Tongue (tissue), 2 donors: ENCODE results near the gene EMX1. TPM values are rescaled to one million over a fixed set of nuclear protein-coding genes. Genes with fewer than 3 reads are reported as not detected.

Experiments
- DNase-seq: peaks from one replicate; pipeline ENCODE4 v3.0.0-alpha.2; 2015
- total RNA-seq: library from RNA; depleted of rRNA; stranded (reverse); fragments of >200 nt; gene quantifications from one replicate; pipeline ENCODE4 v1.2.3, GENCODE V29; 2014

Gene EMX1
- total RNA-seq = not detected

GRCh38 chr2:72917138-72917876 lies at the start of gene EMX1:
EMX1 (plus strand) TSS chr2:72917519; CDS start chr2:72917853, 334 bp downstream.
- no peak for DNase-seq

DNA sequence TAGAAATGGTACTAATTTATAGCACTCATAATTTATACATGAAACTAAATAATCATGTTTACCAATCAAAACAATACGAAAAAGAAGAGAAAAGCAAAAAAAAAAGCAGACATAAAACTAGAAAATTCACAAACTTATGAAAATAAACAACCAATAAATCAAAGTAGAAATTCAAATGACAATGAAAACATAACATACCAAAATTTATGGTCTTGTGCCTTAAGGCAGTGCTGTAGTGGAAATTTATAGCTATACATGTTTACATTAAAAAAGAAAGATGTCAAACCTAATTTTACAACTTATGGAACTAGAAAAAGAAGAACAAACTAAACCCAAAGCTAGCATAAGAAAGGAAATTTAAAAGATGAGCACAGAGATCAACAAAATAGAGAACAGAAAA lies 46.3 kb upstream of the EMX1 start:
- DNase-seq = no peak

DNA sequence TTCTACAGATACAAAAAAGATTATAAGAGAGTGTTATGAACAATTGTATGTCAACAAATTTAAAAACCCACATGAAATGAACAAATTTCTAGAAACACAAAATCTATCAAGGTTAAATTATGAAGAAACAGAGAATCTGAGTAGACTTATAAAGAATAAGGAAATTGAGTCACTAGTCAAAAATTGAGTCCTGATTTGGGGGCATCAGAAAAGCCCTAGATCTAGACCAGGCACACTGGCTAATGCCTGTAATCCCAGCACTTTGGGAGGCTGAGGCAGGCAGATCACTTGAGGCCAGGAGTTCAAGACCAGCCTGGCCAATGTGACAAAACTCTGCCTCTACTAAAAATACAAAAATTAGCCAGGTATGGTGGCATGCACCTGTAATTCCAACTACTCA lies 45.4 kb upstream of the EMX1 start:
- no peak for DNase-seq

- DNase-seq = peak; percentile 80
Measured at GRCh38 chr2:72883356-72883962, 33.9 kb upstream of the EMX1 start.

- DNase-seq = no peak
Measured at GRCh38 chr2:72886505-72887031, 30.8 kb upstream of the EMX1 start.

- DNase-seq = peak; percentile 63
Measured at GRCh38 chr2:72887032-72887739, 30.1 kb upstream of the EMX1 start, which contains the start of gene SPR. SPR (plus strand) TSS chr2:72887408; CDS start chr2:72887433, 25 bp downstream.

- peak; percentile 93 for DNase-seq
Measured at GRCh38 chr2:72887740-72888437, 29.4 kb upstream of the EMX1 start.

- no peak for DNase-seq
Measured at GRCh38 chr2:72888438-72889202, 28.7 kb upstream of the EMX1 start.

GRCh38 chr2:72889991-72890390 lies 27.3 kb upstream of the EMX1 start:
- DNase-seq = no peak

DNA sequence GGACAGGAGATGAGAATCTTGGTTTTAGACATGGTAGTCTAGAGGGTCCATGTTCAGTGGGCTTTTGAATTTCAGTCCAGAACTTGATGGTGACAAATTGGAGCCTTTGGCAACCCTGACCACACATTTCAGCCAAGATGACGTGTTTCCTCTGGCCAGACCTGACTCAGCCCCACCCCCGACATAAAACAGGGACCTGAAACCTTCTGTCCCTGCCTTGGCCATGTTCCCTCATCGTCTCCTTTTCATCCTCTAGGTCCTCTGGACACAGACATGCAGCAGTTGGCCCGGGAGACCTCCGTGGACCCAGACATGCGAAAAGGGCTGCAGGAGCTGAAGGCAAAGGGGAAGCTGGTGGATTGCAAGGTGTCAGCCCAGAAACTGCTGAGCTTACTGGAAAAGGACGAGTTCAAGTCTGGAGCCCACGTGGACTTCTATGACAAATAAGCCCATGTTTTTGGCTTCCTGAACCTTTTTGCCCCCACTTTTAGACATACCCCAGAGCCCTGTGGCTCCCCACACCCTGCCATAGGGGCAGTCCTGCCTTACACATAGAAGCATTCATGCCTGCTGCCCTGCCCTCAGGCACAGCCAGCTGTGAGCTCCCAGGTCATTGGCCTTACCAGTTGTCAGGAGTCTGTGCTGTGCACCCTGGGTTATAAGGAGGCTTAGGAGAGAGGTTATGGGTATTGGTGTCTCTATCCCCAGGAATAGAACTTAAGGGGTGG lies 26.1 kb upstream of the EMX1 start:
- no peak for DNase-seq

DNA sequence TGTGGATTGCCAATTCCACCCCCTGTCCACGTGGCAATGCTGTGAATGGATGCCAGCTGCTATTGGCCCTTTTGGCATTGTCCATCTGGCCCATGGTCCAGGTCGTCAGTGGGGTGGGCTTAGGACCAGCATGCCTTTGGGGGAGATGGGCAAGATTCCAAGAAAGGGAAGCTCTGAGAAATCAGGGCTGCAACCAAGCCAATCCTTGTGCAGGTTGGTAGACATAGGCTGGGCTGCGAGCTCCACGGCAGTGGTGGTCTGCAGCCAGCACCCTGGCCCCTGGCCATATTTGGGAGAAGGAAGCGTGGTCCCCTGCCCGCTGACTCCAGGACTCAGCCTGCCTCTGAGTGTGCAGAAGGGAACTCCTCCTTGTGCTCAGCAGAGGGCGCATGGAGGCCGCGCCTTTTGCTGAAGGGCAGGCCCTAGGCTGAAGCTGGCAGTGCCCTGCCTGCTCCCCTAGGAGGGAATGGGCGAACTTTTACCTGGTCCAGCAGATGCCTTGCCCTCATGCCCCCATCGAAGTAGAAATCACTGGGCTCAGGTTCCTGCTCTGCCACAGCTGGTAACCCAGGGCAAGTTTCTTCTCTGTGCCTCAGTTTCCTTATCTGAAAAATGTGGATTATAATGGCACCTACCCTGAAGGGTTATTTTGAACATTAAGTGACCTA lies 24.7 kb upstream of the EMX1 start:
- DNase-seq = peak; percentile 80

- DNase-seq = peak; percentile 74
Measured at GRCh38 chr2:72893594-72894319, 23.6 kb upstream of the EMX1 start.

DNA sequence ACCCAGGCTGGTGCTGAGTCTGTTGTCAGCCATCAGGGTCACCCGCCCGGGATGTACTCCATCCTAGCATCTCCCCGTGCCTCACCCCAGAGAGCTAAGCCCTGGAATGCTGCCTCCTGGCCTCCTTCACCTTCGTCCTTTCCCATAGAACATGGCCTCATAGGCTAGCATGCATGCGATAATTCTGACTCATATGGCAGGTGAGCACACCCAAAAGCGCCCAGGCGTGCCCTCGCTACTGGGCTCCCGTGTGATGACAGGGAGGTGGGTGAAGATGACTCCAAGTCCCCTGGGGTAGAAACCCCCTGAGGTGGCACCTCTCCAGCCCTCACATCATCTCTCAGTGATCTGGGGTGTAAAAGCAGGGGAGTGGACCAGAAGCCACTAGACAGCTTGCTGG lies 22.8 kb upstream of the EMX1 start:
- DNase-seq = no peak

DNA sequence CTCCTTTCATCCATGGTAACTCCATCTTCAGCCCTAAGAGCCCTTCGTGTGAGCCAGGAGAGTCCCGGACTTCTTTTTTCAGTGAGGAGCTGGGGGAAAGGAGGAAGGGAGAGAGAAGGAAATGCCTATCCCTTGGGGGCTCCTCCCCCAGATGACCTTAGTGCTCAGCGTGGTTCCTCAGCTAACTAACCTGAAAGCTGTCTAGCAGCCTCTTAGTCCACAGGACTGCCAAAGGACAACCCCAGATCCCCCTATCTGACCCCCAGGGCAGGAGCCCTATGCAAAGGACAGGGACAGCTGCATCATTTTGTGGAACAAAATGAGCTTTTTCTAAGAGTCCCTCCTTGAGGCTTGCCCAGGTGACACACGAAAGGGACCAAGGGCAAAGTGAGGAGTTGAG lies 22.2 kb upstream of the EMX1 start:
- DNase-seq = no peak

DNA sequence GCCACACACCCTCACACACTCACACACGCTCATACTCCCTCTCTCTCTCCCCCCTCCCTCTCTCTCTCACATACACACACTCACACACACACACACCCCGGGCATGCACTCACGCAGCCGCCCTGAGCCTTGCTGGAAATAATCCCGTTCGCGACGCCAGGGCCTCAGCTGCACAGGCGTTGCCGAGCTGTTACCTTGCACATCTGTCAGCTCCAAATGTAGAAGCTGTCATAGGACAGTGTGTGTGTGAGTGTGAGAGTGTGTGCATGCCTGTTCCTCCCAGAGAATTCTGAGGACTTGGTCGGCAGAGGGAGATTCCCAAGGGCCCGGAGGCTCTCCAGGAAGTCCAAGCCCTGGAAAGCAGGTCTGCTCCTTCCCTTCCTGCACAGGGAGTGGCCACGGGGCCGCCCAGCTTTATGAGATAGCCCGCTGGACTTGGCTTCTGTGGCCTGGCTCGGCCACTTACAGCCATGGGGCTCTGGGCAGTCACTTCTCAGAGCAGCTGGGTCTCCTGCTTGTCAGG lies 21.5 kb upstream of the EMX1 start:
- peak; percentile 78 for DNase-seq

GRCh38 chr2:72896446-72896845 lies 20.9 kb upstream of the EMX1 start:
- DNase-seq = peak; percentile 11

DNA sequence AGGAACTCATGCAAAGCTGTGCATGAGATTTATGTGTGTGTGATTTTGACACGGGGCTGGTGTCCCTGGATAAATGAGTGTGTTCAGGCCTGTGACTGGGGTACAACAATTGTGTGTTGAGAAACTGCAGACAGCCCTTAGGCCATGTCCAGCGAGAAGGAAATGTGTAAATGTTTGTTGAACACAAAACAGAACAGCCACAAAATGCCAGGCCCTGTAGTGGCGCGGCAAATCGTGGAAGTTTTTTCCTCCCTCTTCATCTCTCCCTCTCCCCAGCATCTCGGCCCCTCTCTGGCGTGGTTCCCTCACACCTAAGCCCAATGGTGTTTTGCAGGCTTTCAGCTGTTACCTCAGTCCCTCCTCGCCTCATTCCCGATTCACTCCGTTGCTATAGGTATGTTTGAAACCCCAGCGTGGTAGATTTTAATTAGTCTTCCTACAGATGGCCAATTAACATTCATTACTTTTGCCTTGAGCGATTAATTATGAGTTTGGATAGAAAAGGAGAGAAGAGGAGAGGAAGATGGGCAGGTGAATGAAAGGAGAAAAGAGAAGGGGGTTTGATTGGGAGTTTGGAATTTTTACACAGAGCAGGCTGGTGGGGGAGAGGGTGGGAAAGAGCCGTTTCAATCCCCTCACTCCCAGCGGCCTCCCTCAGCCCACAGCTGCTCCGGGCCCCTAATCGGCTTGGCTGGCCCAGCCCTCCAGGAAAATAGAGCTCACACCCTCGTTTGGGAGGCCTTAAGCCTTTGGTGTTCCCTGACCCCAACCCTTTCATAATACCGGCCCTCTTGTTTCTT lies 19.3 kb upstream of the EMX1 start:
- DNase-seq = no peak

- DNase-seq = no peak
Measured at GRCh38 chr2:72898585-72898906, 18.8 kb upstream of the EMX1 start.
